GM19099 (cell line): ENCODE data around the gene CLEC4C.
"Not testable (repeated sequence)": the region's sequence is repeated elsewhere in the genome, so short reads cannot be mapped to it uniquely, and the experiment has no call there.

Experiments used
- POLR2A ChIP-seq: IDR thresholded peaks from 3 replicates; pipeline ENCODE4 v1.6.1; 2011; ENCODE audit warnings: low read depth; ENCODE audit not compliant: insufficient read length; ENCODE audit errors: extremely low read depth

Gene CLEC4C

DNA sequence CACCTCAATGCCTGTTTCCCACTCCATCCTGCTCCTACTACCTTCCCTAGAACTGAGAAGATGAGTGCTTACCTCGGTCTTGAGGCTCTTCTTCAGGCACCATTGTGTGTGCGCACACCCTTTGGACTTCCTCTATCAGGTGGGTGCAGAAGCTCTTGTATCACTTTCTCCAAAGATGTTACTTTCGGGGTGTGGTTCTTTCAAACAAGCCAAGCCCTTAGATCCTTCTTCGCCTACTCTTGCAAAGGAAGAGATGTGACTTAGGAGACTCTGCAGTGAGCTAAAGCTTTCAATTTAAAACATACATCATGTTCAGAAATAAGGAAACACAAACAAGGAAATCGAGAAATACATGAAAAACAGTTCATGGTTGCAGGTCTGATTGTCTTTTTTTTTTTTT is at the start of gene CLEC4C:
CLEC4C (minus strand) TSS at position 130 of the 400 bp plus-strand sequence; CDS start at position 103, 27 bp downstream.
- no peak for TF ChIP-seq POLR2A

GRCh38 chr12:7793211-7793610 is 46.0 kb upstream of the CLEC4C start:
- no peak for TF ChIP-seq POLR2A

- TF ChIP-seq POLR2A: not testable (repeated sequence)
Measured at GRCh38 chr12:7788884-7789528, 41.8 kb upstream of the CLEC4C start, which contains the start of gene NANOG. Gene NANOG (plus strand): TSS chr12:7789402. CDS start chr12:7789615, 213 bp downstream.

DNA sequence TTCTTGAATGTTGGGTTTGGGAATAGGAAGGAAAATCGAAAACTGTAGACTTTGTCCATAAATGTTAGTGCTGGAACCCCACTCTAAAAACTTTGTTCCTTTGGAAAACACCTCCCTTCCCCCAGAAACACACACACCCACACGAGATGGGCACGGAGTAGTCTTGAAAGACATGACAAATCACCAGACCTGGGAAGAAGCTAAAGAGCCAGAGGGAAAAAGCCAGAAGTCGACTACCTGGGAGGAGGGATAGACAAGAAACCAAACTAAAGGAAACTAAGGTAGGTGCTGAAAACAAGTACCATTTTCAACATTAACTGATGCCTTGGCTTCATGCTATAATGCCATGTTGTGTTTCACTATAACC is 41.1 kb upstream of the CLEC4C start:
- no peak for TF ChIP-seq POLR2A

GRCh38 chr12:7787574-7788293 is 40.6 kb upstream of the CLEC4C start:
- TF ChIP-seq POLR2A: no peak

DNA sequence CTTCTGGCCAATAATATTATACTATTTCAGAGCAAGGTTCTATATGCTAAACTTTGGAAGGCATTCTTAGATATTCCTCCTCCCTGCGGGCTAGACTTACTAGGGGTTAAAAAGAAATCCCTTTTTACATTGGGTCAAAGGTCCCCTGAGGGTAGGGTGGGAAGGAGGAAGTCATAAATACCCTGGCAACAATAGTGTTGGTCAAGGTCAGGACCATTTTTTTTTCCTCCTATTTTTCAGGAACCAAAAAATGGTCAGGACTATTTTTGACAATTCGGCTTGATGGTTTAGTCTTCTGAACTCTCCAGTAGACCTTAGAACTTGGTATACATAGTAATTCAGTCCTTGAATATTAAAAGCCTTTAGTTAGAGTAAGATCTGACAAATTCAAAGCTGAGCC is 37.5 kb upstream of the CLEC4C start:
- TF ChIP-seq POLR2A: no peak

GRCh38 chr12:7782055-7782454 is 34.9 kb upstream of the CLEC4C start:
- no peak for TF ChIP-seq POLR2A

DNA sequence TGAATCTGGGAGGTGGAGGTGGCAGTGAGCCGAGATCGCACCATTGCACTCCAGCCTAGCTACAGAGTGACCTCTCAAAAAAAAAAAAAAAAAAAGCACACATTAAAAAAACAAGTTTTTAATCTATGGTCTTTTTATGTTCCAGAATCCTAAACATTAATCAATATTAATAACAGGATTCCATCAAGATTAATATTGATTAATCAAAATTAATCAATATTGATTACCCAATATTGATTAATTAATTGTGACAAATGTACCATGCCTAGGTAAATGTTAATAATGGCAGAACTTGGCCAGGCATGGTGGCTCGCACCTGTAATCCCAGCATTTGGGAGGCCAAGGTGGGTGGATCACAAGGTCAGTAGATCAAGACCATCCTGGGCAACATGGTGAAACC is 34.1 kb upstream of the CLEC4C start:
- no peak for TF ChIP-seq POLR2A

- no peak for TF ChIP-seq POLR2A
Measured at GRCh38 chr12:7769999-7770398, 22.8 kb upstream of the CLEC4C start.

DNA sequence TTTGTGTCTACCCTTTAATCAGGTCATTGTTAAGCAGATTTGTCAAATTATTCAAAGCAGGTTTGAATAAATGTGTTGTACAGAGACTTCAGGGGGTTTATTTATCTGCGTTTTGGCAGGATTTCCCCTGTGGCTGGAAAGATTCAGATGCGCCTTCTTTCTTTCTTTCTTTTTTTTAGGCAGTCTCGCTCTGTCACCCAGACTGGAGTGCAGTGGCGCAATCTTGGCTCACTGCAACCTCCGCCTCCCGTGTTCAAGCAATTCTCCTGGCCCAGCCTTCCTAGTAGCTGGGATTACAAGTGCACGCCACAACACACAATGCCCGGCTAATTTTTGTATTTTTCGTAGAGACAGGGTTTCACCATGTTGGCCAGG is 11.6 kb upstream of the CLEC4C start:
- TF ChIP-seq POLR2A: no peak

- TF ChIP-seq POLR2A: no peak
Measured at GRCh38 chr12:7756993-7757392, 9.8 kb upstream of the CLEC4C start.

DNA sequence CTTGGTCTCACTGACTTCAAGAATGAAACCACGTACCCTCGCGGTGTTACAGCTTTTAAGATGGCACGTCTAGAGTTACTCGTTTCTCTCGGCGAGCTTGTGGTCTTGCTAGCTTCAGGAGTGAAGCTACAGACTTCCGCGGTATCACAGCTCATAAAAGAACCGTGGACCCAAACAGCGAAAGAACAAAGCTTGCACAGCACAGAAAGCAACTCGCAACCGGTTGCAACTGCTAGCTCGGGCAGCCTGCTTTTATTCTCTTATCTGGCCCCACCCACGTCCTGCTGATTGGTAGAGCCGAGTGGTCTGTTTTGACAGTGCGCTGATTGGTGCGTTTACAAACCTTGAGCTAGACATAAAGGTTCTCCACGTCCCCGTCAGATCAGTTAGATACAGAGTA is 4.2 kb upstream of the CLEC4C start:
- no peak for TF ChIP-seq POLR2A

GRCh38 chr12:7750350-7750749 is 3.2 kb upstream of the CLEC4C start:
- TF ChIP-seq POLR2A: no peak

- TF ChIP-seq POLR2A: no peak
Measured at GRCh38 chr12:7749442-7749841, 2.3 kb upstream of the CLEC4C start.

- no peak for TF ChIP-seq POLR2A
Measured at GRCh38 chr12:7748852-7749251, 1.7 kb upstream of the CLEC4C start.

DNA sequence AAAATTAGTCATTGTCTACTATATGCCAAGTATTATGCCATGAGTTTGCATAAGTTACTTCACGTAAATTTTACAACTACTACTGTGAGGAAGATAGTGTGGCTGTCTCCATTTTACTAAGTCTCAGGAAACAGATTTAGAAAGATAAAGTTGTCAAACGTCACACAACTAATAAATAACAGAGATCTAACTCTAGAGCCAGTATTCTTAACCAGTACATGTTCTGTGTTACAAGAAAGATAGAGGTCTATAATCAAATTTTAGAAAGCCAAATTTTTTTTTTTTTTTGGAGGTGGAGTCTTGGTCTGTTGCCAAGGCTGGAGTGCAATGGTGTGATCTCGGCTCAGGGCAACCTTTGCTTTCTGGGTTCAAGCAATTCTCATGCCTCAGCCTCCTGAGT is 14.2 kb downstream of the CLEC4C start:
- TF ChIP-seq POLR2A: no peak
